HG03558 (cell line): Measurements from ENCODE around the gene DOCK10.

ENCODE experiments used
- ATAC-seq: cut with Tn5 transposase; IDR thresholded peaks from one replicate; pipeline ENCODE4 v1.9.1; 2021; ENCODE audit warnings: moderate number of reproducible peaks; ENCODE audit not compliant: unreplicated experiment; ENCODE audit errors: extremely low read depth

DOCK10 gene

DNA sequence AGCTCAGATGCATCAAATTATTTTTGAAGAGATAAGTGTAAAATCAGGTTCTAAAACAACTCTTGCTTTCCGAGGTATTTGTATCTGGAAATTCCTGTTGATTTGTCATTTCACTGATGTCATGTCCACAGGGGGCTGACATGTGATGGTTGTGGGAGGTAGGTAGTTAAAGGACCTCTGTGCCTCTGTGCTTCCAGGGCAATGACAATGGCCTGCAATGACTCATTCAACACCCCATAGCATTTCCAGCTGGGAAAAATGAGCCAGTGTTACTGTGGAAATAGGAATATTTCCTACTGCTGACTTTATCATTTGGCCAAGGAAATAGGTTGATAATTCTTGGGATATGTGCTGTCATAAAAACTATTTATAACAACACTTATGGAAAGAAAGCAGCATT is 239.9 kb downstream of the DOCK10 start:
- no peak for ATAC-seq

DNA sequence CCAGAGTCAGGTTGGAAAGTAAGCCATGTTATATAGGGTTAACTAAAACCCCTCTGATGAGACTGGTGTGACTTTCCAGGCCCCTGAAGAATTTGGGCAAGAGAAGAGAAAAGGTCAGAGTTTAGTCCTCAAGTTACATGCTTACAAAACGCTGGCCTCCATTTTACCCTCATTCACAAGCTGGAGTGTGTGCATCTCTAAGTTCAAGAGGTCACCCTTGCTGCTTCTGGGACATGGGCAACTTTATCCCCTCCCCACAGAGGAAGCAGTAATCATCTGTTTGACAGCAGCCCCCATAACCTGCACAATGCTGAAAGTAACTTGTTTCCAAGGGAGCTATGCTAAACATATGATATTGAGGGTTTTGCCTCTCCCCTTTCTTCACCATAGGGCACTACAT is 240.9 kb downstream of the DOCK10 start:
- no peak for ATAC-seq

DNA sequence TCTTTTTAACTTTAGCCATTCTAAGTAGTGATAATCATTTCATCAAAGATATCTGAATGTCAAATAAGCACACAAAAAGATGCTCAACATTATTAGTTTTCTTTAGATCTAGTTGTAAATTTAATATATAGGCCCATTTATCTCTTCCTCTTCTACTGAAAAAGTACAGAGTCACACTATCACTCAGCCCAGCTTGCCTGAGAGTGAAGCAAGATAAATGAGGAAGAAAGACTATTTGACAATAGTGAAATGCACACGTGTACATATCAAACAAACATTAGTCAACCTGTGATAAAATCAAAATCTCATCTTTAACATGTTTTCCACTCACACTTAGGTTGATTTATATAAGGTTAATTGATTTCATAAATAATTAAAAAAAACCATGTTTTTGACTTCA is 242.6 kb downstream of the DOCK10 start:
- no peak for ATAC-seq

DNA sequence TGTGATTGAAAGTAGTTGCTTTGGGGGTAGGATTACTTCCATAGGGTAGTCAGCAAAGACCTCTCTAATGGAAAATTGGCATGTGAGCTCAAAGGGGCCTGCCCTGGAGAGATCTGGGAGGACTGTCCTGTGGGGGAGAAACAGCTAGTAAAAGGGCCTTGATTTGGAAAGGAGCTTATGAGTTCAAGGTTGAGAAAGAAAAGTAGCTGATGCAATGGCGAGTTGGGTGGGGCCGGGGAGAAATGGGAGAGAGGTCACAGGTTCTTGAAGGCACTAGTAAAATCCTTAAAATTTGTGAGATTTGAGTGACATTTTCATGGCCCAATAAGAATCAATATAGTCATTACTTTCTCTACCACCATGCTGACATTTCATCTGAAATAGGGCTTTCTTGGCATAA is 244.1 kb downstream of the DOCK10 start:
- ATAC-seq = no peak

DNA sequence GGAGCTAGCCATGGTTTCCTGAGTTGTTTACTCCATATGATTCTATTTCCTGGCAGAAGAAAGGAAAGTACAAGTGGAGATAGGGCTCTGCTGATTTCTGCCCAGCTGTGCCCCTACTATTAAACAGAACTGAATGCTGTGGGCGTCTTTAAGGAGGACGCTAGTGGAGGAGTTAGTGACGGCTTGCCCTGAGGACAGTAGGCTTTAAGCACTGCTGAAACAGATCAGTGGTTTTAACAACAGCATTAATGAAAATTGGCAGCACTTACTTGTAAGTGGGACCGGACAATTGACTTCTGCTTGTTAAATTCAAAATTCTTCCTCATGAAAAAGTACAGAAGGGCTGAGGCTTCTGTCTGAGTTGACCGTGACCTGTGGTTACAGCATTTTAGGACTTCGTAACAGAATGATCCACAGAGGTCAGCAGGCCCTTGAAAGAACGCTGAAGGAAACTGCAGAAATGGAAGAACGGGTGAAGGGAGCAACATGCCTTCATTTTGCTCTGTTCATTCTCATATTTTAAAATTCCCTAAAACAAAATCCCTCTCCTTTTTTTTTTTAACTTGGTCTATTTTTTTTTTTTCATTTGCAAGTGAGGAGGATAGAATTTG is 245.5 kb downstream of the DOCK10 start:
- no peak for ATAC-seq

DNA sequence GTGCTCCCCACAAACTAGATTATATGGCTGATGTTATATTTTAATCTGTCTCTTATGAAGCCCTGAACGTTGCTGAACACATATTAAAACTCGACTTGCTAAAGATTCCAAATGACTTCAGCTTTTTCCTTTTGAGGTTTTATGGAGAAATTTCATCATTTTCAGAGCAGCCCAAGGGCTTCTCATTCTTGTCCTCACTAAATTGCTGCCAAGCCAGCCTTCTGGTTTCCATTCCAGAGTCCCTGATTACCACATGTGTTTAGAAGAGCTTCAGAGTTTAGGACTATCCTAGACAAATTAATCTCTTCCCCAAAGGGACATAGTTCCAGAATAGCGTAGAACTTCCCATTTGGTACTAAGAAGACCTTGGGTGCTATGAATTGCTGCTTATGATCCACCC is 248.3 kb downstream of the DOCK10 start:
- ATAC-seq = no peak

DNA sequence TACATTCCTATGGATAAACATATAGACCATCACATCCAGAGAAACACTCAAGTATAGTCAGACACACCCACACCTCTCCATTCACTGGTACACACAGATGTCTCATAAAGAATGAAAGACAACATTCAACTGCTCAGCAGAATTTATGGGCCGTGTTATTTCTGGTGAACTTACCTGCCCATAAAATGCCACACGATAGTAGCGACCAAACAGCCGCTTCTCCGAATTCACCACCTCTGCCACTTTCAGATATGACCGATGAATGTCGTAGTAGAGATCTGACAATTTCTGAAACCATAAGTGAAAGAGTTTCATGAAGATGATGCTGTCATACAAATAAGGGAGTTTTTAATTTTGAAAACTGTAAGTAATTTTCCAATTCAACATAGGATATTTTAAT is 255.4 kb downstream of the DOCK10 start:
- ATAC-seq = no peak

DNA sequence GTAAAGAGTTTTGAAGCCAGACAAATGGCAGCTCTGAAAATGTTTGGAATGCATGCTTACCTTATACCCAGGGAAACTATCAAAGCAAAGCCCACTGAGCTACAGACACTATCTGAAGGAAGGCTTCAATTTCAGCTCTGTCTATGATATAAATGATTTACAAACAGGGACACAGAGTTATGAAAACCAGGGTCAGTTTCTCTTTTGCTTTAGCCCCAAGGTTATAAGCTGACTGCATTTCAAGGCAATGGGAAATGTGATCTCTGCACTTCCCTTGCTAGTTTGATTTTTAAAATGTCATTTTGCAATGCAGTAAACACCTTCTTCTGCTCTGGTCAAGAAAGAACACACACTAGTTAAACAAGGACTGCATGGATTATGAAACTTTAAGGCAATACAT is 260.9 kb downstream of the DOCK10 start:
- no peak for ATAC-seq

DNA sequence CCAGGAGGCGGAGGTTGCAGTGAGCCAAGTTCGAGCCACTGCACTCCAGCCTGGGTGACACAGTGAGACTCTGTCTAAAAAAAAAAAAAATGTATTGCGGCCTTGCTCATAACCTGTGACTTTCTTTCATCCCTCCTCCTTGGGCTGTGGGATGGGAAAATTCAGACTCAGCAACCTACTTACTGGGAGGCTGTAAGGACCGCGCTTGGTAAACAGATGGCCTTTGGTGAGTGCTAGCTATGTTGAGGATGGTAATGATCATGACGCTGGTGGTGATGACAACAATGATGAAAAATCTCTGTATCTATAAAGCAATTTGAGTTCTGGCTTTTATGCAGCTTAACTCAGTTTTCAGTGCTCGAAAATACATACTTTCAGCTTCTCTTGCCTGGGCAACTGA is 261.4 kb downstream of the DOCK10 start:
- ATAC-seq = no peak

DNA sequence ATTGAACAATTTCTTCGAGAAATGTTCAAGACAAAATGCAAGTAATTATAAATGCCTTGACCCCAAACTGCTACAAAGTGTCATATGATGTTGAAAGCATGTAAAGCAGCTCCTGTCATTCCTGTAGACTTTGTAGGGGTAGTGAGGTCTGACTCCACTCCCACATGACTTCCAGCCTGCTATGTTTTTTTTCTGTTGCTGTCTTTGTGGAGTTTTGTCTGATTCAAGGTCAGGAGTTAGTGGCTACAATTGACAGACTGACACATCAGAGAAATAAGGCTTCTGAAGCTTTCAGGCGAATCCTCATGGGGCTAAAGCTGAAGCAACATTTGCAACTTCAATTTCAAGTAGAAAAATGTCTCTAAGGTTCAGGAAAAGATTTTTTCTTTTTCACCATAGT is 262.2 kb downstream of the DOCK10 start:
- no peak for ATAC-seq

DNA sequence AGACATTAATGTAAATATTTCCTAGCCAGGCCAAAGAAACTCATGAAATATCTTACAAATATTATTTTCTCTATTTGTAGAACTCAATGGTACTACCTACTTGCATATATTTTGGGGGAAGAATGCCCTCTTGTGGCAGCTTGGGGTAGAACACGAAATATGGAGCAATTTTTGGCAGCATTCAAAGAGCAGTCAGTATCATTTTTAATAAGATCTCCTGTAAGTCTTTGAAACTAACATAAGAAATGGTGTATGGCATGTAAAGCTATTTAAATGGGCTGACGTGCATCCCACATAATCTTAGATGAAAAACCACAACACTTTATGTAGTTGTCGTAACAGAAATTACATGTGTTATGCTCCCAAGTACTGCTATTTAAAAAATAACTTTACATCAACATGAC is 263.8 kb downstream of the DOCK10 start:
- ATAC-seq = no peak

DNA sequence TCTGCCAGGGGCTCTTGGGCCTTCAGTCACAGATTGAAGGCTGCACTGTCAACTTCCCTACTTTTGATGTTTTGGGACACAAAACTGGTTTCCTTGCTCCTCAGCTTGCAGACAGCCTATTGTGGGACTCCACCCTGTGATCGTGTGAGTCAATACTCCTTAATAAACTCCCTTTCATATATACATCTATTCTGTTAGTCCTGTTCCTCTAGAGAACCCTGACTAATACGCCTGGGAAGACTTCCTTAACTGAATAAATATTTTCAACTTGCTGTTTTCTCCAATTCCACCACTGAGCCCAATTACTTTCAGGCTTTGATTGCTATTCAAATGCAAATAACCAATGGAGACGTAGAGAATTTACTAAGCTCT is 264.7 kb downstream of the DOCK10 start:
- no peak for ATAC-seq

DNA sequence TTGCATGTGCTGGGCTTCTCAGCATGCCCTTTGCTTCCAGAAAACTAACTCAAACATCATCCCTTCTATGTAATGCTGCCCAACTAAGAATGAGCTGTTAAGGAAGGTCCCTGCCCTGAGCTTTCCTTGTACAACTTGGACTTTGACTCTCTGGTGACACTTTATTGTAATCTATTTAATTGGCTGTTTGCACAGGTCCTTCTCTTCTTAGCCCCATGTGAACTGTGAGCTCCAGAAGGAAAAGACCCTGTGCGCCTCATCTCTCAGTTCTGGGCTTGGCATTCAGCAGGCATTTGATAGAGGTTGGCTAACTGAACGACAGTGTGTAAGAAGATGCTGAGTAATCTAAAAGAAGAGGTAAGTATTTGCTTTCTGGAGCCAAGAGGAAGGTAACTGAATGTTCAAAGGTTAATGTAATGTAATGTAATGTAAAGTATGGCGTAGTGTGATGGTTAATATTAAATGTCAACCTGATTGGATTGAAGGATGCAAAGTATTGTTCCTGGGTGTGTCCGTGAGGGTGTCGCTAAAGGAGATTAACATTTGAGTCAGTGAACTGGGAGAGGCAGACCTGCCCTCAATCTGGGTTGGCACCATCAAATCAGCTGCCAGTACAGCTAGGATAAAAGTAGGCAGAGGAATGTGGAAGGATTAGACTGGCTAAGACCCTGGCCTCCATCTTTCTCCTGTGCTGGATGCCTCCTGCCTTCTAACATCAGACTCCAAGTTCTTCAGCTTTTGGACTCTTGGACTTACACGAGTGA is 265.3 kb downstream of the DOCK10 start:
- no peak for ATAC-seq

DNA sequence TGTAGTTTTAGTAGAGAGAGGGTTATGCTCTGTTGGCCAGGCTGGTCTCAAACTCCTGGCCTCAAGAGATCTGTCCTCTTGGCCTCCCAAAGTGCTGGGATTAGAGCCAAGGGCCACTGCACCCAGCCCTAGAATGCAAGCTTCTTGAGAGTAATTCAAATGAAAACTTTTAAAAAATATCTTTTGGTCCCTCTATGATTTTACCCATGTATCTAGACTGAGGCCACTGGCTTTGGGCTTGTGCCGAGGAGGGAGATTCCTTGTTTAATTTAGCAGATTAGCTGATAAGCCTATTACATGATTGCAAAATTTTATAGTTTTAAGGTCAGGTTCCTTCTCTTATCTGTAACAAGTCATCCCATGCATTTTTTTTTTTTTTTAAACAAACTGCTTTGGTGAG is 266.6 kb downstream of the DOCK10 start:
- ATAC-seq = no peak

DNA sequence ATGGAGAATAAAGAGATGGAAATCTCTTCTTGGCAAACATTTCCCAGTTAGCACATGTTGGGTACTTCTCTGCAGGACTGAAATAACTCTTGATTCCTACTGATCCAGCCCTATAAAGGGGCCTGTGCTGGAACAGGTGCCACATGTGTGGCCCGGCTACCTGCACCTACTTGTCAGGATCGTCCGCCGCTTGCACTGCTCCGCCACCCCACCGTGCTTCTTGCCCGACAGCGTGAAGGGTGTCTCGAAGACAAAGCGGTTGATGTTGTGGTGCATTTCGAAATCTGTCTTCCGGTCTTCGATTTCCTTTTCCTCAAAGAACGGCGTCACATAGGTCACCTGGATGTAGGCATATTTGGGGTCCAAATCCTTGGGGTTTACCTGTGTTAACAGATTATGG is 267.5 kb downstream of the DOCK10 start:
- ATAC-seq = no peak

DNA sequence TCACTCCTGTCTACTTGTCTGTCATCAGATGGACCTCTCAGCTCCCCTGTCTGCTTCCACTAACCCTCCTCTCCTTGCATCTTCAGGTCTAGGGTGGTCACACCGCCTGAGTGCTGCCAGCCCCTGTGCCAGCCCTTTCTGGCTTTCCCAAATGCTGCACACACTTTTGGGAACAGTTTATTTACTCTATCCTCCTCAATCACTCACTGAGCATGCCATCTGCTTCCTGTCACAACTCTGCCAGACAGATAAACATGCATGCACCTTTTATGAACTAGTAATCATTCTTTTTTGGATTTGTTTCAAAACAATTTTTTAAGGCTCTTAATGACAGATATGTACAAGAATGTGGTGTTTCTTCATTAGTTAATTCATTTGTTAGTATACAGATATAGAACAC is 269.8 kb downstream of the DOCK10 start:
- no peak for ATAC-seq

DNA sequence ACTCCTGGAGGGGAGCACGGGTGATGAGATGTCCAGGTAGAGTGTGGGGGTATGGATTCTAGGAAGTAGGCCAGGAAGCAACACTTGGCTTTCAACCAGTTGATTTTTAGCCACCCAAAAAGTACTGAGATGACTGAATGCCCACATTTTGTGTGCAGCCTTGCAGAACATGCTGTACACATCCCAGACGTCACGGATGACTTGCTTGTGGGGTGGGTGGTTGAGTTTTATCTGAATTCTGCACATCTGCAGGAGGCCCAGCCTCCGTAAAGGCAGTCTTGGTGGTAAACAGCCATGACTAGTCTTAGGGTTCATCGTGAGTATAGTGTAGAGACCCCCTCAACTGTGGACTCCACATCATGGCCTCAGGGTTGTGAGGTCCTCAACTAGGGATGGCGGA is 272.8 kb downstream of the DOCK10 start:
- no peak for ATAC-seq

DNA sequence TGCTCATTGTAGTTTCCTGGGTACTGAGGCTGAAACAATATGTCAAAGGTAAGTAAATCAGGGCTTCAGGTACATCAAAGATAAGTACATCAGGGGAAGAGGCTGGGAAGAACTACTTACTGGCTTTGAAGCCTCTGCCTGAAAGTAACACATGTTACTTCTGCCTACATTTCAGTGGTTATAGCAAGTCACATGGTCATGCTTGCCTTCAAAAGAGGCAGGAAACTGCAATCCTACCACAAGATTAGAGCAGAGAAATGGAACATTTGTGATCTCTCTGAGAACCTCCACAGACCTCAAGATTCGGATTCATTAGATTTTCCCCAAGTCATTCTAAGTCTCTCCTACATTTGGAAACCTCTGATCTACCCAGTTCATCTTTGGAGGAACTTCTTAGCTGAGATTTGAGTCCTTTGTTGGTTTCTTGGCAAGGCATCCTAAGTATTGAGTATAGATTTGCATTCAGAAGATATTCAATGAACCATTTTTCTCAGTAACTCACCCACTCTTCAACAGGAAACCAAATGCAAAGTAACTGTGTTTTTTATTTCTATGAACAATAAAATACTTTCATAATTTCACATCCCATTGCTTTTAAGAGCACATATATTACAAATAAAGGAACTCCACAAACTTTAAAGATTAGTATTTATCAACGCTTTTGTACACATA is 277.6 kb downstream of the DOCK10 start:
- ATAC-seq = peak; percentile 55

DNA sequence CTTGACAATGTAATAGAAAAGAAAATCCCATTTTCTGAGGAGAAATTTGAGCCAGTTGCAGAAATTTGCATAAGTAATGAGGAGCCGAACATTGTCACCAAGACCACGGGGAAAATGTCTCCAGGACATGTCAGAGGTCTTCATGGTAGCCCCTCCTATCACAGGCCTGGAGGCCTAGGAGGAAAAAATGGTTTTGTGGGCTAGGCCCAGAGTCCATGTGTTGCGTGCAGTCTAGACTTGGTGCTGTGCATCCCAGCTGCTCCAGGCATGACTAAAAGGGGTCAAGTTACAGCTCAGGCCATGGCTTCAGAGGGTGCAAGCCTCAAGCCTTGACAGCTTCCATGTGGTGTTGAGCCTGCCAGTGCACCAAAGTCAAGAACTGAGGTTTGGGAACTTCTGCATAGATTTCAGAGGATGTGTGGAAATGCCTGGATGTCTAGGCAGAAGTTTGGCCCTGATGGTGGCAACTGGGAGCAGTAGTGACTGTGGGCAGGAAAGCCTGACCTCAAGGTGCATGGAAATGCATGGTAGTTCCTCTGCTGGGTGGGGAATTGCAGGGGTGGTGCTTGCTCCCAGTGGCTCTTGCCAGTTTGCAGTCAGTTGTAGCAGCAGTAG is 284.2 kb downstream of the DOCK10 start:
- ATAC-seq = no peak

DNA sequence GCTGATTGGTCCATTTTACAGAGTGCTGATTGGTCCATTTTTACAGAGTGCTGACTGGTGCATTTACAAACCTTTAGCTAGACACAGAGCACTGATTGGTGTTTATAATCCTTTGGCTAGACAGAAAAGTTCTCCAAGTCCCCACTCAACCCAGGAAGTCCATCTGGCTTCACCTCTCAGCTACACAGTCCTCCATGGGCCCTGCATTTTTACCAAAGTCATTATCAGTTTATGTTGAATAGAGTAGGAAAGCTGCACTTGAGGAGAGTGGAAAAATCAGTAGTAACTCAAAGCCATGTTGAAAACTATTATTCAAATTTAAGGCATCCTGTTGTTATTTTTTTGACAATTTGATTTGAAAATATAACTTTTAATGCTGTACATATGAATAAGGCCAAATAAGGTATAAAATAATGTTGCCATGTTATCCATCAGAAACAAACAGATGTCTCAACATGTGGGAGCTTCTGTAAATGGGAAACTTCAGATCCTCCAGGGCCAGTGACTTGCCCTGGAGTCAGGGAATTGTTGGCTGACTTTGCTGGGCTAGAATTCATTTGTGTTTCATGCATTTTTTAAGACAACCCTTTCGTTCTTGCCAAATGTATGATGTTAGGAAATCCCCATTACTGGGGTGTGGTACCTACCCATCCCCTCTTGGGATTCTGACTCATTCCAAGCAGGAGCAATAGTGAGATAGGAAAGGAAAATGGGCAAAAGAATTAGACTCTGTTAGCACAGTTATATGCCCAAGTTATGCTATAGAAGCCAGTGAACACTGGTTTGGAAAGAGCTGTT is 288.3 kb downstream of the DOCK10 start:
- no peak for ATAC-seq
